GM19099 (cell line): ENCODE measurements around the gene MYO7B.

ENCODE experiments used
- POLR2A ChIP-seq: IDR thresholded peaks from 3 replicates; pipeline ENCODE4 v1.6.1; 2011; ENCODE audit warnings: low read depth; ENCODE audit not compliant: insufficient read length; ENCODE audit errors: extremely low read depth

MYO7B gene

GRCh38 chr2:127597984-127598380 is 62.5 kb downstream of the MYO7B start:
- TF ChIP-seq POLR2A: no peak

GRCh38 chr2:127598711-127599110 is 63.2 kb downstream of the MYO7B start:
- no peak for TF ChIP-seq POLR2A

GRCh38 chr2:127599211-127599610 is 63.7 kb downstream of the MYO7B start:
- TF ChIP-seq POLR2A: no peak

- no peak for TF ChIP-seq POLR2A
Observed at GRCh38 chr2:127604986-127605385, 69.5 kb downstream of the MYO7B start.

- TF ChIP-seq POLR2A: no peak
Observed at GRCh38 chr2:127605691-127606263, 70.3 kb downstream of the MYO7B start.

- no peak for TF ChIP-seq POLR2A
Observed at GRCh38 chr2:127606625-127607398, 71.3 kb downstream of the MYO7B start.

GRCh38 chr2:127607399-127607908 is 72.0 kb downstream of the MYO7B start:
- no peak for TF ChIP-seq POLR2A

- TF ChIP-seq POLR2A: no peak
Observed at GRCh38 chr2:127608061-127609030, 72.9 kb downstream of the MYO7B start.

GRCh38 chr2:127609031-127609751 is 73.7 kb downstream of the MYO7B start:
- TF ChIP-seq POLR2A: no peak

- no peak for TF ChIP-seq POLR2A
Observed at GRCh38 chr2:127609818-127610217, 74.3 kb downstream of the MYO7B start.

- no peak for TF ChIP-seq POLR2A
Observed at GRCh38 chr2:127610561-127610960, 75.1 kb downstream of the MYO7B start.

GRCh38 chr2:127611076-127611925 is 75.8 kb downstream of the MYO7B start:
- TF ChIP-seq POLR2A: no peak

- TF ChIP-seq POLR2A: no peak
Observed at GRCh38 chr2:127612111-127612822, 76.8 kb downstream of the MYO7B start.
